ENCODE data around the gene MEP1B.

GRCh38 chr18:32258558-32259204, 68.8 kb downstream of the MEP1B start:
- TF ChIP-seq EZH2 (IDR thresholded peaks at IDR 0.05; ENCODE audit: insufficient read depth, poor library complexity, severe bottlenecking) (no peak), EZH2phosphoT487 (IDR thresholded peaks at IDR 0.05; ENCODE audit: insufficient read depth, low read depth) (no peak)

All from GM23248 (cell line).